NCI-H1417 (cell line): ENCODE results near the gene OPCML.

Experiments
- DNase-seq, 3 experiments: peaks; one replicate each; lab custom pipeline; 2025; lab: John Stamatoyannopoulos, UW

OPCML gene

DNA sequence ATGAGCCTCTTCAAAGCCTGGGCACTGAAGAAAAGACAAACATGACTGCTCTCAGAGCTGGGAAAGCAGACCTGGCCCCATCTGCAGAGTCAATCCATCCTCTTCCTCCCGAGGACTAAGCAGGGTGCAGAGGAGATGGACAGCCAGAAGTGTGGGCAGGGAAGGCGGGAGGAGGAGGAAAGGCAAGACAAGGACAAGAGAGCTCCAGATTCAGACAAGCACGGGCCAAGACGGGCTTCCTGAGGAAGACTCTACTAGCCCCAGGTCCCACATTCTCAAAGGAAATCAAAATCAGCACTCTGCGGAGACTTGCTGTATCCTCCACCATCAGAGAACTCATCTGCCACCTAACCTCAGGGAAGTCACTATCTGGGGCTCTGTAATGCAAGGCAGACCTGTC lies 28.5 kb downstream of the OPCML start:
- DNase-seq: no peak

DNA sequence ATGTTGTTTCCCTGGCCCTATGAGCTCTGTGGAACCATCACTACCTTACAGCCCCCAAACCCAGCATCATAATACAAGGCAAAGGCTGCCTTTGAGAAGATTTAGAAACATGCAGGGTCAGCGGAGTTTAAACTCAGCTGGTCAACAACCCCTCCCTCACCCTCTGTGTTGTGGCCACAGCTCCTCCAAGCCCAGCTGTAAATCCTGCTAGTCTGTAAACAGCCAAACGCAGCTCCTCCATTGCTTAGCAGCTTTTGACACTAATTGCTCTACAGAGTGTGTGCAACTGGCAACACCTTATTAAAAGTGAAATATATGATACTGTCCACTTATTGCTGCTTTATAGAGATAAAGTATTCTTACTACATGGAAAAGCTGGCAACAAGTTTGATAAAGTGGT lies 29.1 kb downstream of the OPCML start:
- DNase-seq: peak in 1 of 3 experiments; percentile 40

DNA sequence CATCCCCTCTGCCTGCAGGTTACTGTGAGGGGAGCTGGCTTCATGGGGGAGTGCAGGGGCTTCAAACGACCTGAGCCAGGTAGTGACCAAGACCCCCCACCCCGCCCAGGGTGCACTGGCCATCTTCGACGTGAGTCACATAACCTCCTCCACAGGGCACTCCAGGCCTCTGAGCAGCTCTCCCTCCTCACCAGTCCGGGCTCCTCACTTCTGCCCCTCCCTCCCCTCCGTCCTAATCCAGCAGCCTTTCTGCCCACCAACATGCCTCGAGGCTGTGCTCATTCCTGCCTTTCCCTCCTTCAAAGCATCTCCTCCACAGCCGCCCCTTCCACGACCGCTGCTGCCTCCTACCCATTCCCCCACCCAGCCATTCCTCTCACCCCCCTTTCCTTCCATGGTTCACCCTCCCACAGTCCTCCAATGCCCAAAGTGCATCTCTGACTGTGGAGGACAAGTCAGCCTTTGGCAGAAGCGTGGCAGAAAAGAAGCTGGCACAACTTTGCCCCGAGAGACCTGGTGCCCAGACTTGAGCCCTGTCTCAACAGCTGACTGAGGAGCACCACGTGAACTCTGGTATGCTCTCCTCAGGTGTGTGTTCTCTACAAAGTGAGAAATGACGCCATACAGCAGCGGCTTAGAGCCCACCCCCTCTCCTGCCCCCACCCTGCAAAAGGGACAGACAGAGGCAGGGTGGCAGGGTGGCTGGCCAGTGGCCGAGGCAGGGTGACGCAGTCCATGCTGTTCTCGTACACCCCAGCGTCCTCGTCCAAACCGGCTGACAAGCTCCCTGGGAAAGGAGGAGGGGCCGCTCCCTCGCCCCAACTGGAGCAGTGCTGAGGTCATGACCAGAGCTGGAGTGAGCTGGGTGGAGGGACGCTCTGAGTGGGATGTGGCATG lies 30.4 kb downstream of the OPCML start:
- DNase-seq: no peak

DNA sequence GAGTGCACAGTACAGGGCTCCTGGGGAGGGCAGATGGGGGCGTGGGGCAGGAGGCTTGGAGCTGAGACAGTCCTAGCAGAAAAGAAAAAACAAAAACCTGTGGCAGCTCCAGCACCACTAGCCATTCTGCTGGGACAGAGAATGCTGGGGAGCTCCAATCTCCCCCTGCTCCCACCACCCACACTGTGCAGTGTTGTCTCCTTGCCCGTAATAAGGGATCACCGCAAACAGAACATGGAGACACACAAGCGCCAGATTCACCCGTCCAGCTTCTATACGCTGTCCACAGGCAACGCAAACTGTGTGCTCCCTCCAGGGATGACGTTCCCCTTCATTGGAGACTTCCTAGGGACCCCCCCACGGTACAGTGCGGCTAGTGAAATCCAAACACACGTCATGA lies 31.4 kb downstream of the OPCML start:
- DNase-seq: no peak

DNA sequence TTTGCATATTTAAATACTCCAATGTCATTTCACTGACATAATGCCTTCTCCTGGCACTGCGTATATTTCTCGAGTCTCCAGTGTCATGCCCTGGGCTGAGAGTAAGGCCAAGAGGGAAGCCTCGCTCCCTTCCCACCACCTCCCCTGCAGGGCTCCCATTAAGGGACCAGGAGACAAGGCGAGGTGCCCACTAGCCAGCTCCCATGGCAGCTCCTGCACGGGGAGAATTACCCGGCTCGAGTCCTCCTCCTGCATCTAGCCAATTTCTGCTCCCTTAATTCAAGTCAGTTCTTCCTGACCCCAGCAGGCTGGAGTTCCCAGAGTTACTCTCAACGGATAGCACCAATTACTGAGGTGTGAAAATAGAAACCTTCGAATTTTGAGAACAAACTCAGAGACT lies 31.9 kb downstream of the OPCML start:
- no peak for DNase-seq

DNA sequence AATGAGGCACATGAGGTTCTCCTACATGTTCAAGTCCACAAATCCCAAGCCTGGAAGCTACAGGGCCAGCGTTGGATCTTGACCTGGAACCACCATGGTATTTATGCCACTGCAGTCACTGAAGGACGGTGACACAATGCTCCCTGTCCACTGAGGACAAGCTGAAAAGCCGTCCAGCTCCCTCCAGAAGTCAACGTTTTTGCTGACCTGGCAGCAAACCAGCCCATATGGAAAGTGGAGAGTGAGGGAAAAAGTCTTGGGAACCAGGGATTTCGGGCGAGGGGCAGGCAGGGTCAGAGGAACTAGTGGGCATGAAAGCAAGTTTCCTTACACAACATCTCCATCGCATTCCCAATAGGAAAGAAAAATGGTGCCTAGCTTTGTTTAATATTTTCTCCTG lies 33.3 kb downstream of the OPCML start:
- no peak for DNase-seq

DNA sequence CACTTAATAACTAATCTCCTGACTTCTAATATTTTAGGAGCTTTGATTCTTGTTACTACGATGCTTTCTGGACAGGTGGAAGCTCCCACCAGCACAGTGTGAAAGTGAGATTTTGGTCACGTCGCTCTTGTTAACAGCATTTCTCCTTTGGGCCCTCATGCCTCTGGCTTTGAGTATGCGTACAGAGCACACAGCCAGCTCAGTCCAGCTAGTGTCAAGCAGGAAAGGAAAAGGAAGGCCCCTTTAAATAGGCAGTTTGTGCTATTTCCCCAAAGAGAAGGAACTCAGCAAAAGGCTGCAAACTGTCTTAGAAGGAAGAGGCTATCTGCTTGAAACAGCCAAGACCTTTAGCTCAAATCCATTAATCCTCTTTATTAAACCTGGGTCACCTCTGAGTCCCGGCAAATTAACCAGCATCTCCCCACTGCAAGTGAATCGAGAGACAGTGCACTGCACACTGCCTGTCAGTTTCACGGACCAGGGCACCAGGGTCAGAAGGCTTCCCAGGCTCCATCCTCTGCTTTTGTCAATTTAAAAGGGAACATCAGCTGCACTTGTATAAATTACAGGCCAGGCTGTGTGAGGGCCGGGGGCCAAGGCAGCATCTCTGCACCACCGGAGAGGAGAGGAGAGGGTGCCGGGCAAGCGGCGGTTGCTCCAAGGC lies 34.7 kb downstream of the OPCML start:
- DNase-seq: no peak

DNA sequence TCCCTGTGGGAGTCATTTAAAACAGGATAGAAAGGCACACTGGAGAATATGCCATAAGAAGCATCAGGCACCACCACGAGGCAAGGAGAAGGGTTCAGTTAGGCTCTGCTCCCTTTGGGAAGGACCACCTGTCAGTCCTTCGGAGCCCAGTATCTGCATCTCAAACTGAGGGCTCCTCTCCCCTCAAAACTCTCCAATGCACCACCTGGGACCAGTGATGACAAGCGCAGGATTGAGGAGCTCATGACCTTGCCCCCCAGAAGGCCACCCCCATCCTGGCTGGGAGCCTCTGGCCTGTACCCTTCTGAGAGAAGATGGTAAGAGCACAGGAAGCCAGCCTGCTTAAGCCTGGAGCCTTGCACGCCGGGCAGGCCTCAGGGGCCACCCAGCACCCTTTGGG lies 39.4 kb downstream of the OPCML start:
- DNase-seq: no peak

DNA sequence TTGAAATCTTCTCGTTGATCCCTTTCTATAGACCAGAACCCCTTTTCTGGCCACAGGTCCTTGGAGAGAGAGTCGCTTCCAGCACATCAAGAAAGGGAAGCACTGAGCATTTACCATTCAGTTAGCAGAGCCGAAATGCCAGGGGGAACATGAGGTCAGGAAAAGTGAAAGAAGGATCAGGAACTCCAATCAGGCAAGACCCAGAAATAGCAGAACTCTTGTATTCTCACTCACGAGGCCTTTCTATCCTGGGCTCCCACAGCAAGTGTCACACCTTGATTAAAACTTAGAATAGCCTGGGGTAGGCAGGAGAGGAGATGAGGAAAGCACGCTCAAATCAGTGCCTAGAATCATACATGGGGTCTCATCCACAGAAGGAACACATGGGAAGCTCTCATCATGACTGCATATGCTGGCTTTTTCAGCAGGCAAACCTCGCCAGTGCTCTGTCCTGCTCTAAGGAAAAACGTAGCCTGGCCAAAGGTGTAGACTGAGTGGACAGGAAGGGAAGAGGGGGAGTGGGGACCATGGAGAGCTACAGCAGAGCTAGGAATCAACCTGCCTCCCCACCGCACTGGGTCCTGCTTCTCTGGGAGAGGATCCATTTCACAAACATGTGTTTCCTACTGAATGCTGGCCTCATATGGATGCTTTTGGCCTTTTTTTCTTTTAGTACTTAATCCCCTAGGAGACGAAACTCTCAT lies 40.5 kb downstream of the OPCML start:
- no peak for DNase-seq

DNA sequence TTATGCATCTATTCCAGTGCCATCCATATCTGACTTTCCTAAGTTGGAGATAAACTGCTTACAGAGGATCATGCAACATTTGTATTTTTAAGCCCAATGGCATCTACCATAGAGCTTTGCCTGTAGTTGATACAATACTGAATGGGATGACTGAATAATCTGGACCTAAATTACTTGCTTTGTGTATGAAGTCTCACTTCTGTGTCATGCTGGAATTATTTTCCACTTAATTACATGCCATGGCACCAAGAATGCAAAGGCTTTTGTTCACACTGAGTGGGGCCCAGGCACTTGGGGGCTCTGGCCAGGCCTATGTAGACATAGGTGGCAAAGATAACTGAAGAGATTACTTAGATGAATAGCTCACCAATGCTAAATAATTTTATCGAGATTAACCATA lies 51.6 kb downstream of the OPCML start:
- no peak for DNase-seq

DNA sequence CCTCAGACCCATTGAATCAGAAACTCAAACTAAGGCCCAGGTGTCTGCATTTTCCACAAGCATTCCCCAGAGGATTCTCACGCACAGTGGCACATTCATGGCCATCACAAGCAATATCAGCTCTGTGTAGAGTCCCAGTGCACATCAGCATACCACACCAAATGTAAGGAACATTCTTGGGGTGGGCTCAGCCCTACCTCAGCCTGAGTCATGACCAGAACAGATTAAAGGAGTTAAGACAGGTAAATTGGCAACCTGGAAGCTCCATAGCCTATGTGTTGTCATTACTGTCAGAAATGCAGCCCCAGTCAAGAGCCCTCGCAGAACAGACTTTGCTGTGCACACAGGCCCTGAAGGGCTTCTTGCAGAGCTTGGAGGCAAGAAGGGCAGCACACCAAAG lies 53.1 kb downstream of the OPCML start:
- DNase-seq: no peak

DNA sequence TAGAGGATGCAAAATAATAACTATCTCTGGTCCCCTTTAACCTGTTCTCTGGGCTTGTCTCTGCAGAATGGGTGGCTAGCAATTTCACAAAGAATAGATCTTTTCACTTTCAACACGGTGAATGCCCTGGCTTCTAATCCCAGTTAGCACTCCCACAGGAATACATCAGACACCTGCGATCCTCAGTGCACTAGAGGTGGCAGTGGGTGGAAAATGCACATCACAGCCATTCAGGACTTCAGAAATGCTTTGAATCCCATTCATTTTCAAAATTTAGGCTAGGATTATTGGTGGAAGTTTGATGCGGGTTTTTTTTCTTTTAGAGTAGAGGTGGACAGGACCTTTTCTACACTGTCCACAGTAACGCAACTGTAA lies 55.1 kb downstream of the OPCML start:
- DNase-seq: no peak

DNA sequence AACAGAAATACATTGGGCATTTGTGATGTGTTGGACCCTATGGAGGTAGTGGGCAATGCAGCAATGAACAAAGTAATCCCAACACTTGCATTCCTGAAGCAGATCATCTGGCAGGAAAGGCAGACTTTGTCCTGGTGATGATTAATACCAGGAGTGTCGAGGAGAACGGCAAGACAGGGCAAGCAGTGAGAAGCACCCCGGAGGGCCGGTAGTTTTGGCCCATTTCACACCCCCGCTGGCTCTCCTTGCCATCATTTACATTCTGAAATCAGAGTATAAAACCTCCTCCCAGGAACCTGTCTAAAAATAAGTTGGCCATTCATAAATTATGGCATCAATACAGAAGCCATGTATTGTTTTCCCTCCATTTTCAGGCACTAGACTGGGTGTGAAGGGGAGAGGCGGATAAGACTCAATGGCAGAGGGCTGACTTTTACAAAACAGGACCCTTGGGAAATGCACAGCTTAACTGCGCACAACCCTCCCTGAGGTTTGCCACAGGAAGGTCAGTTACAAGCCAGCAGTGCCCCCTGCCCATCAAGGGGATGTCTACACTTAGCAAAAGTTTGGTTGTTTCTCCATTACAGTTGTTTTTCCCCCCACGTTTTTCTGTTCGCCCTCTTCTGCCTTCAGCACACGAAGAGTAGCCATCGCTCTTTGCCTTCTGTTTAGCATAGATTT lies 55.6 kb downstream of the OPCML start:
- peak in 1 of 3 experiments; percentile 24 for DNase-seq

DNA sequence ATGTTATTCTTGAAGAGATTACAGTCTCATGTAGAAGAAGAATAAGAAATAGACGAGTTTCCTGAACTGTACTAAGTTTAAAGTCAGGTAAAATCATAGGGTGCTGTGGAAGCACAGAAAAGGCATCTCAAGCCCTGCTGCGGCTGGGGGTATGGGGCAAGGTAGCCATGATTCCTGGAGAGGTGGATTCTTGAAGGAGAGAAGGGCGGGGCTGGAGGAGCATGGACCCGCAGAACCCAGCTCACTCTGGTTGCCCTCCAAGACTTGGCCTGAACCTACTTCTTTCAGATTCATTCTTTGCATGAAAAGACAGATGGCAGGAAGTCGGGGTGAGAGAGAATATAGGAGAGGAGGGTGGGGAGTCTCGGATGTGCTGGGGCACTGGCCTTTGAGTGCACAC lies 57.8 kb downstream of the OPCML start:
- DNase-seq: no peak

DNA sequence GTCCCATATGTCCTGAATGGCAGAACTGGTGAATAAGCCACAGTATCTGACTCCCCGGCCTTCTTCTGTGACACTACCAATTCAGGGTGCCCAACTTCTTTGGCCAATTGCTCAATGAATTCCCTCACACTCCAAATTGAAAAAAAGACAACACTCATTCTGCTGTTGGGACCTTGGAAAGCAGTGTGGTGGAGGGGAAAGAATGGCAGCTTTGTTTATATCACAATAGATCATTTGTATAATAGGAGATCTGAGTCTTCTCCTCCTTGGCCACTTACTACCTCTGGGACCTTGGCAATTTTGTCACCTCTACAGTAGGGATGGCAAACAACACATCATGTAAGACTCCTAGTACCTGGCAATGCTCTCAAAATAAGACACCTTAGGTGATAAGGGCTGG lies 64.6 kb downstream of the OPCML start:
- no peak for DNase-seq

DNA sequence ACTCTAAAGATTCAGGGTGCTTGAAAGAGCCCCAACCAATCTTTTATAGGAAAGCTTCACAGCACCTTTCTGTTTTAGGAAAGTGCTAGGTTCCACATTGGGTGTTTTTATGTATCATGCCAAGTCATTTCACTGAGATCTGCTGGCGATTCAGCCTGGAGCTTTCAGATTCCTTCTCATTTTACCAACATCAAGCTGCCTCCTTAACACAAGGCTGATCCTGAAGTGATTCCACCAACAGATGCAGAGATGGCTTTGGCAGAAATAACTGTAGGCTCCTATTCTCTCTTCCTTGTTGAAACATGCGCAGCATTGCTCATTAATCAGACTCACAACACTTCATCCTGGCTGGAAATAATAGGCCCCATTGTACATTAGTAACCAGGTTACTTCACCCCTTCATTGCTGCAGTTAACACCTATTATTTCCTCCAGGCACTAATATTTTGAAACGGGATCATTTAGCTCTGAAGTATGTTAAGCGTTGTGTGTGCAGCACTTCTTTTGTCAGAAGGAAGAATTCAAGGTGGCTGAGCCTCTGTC lies 89.0 kb downstream of the OPCML start:
- peak in 1 of 3 experiments; percentile 52 for DNase-seq

DNA sequence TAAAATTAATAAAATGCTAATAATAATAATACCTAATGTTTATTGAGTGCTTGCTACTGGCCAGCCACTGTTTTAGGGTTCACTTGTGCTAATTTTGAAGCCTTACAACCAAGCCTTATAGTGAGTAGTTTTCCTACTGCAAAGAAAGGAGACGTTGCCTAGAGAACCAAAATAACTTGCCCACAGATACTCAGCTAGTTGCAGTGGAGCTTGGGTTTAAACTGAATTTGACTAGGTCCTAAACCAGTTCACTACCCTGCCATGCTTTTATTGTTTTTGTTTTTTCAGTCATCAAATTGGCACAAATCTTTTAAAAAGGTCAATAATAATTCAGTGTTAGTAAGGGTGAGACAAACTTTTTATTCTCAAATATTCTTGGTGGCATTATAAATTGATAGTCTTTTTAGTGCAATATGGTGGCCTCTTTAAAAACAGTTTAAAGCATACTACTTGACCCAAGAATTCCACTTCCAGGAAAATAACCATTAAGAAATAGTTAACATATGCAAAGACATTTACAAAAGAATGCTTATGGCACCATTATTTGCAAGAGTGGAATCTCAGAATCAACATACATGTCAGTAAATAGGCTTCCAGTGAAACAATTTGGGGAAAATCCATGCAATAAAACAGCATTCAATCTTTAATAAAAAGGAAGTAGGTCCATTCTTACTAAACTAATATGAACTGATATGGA lies 90.2 kb downstream of the OPCML start:
- no peak for DNase-seq

DNA sequence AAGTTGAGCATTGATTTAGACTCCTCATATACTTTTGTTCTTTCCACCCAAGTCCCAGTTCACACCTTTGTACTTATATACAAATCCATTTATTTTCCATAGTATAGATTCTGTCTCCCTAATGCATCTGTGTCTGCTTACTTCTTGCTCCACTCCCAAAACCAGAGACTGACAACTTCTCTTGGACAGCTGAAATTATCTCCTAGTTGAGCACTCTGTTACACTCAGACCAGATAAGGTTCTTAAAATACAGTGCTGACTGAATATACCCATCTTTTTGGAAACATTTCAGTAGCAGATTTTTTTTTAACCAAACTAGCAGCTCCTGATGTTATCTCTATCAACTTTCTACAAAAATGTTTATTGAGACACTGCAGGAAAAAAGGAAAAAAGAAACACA lies 106.3 kb downstream of the OPCML start:
- no peak for DNase-seq

DNA sequence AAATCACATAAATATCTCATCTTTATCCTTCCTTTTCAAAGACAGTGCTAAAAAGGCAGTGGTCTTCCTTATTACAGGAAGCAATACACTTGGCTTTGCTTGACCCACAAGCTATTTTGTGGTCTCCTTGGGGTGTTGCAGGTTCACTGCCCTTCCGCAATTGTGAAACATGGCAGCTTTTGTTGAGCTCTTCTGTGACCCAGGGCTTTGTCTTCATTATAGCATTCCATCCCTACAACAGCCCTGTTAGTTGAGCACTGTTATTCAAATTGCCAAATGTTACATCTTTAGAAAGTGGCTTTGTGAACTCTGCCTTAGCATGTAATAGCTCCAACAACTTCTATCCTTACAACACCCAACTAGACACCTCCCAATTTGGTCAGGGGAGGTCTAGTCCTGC lies 107.1 kb downstream of the OPCML start:
- DNase-seq: no peak

DNA sequence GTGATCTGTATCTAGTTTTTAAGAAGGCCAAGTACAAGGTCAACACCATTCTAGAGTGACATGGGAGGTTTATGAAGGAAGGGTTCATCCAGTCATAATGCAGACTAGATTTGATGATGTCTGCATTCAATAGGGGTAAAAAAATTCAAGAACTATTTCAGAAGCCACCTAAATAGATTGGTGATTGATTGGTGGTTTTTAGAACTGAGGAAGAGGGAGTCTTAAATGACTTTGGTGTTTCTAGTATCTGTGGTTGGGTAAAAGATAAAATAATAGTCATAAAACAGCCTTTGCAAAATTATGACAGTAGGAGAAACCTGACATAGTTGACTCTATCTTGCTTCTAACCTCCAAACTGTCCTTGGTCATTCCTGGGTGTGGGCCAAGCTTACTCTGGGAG lies 114.1 kb downstream of the OPCML start:
- DNase-seq: no peak

DNA sequence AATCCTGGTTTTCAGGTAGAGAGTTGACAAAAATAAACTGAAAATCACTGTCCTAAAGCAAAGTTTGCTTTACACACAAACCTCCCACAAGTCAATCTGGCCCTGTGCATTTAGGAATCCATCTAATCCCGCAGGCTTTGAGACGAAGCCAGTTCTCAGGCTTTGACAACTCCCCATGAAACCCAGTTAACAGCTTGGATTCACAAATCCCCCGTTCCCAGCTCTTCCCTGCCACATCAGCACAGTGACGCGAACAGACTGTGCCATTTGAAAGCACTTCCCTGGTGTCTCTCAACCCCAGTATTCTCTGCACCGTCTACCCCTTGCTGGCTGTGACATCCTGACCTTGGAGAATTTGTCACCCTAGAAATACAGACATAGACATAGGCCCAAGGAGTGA lies 117.8 kb downstream of the OPCML start:
- no peak for DNase-seq

DNA sequence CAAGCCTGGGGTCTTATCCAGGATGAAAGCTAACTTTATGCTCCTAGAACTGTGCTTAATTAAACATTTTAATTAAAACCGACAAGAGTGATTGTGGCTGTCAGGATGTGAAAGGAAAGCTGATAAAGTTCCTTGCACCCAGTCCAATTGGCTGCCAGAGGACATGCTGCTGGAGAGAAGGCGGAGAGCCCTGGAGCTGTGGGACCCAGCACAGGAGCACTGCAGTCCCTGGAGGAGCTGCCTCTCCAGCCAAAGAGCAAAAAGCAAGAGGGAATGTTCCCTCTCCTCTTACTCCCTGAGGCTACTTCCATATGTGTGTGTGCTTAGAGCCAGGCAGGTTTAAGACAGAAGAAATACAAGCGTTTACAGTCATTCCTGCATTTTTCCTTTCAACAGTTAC lies 118.6 kb downstream of the OPCML start:
- no peak for DNase-seq
